CD4-positive, alpha-beta T cell (primary cell): ENCODE data around the gene IDH3B. TPM values are rescaled to one million over a fixed set of nuclear protein-coding genes. Genes with fewer than 3 reads are reported as not detected.

Experiments
- ATAC-seq: fragments of 200-7000 bp; cut with Tn5 transposase; one replicate; pipeline ENCODE4 v1.10.0; 2022; ENCODE audit warnings: mild to moderate bottlenecking; ENCODE audit not compliant: poor library complexity
- CTCF ChIA-PET: fragments of 350-600 bp; sonication (Branson Sonifier 250); formaldehyde crosslinking; loops from one replicate; lab custom pipeline; 2021; ENCODE audit warnings: antibody characterized with exemption, inconsistent platforms; lab: Charles Lee
- POLR2A ChIA-PET: fragments of 350-600 bp; sonication (Branson Sonifier 250); formaldehyde crosslinking; loops from one replicate; lab custom pipeline; 2021; ENCODE audit warnings: antibody characterized with exemption, inconsistent platforms; lab: Charles Lee
- DNase-seq, 14 experiments: peaks; one replicate each; pipeline ENCODE4 v3.0.0-alpha.2; 2013 to 2020; ENCODE audit warnings: mixed read lengths in 2 of 14
- H3K27ac ChIP-seq, 2 donors: one replicate each; pipeline versions ENCODE4 v1.5.1 to v1.7.0; 2013; ENCODE audit warnings: low read length in 2 of 2, low read depth in 1 of 2, mild to moderate bottlenecking in 1 of 2
- H3K27me3 ChIP-seq, 2 experiments: 1 replicate in 1 of 2; 2 replicates in 1 of 2; pipeline versions ENCODE4 v1.6.1 to v1.7.0; 2013; ENCODE audit warnings: low read length in 2 of 2, control low read depth in 1 of 2, mild to moderate bottlenecking in 1 of 2, moderate library complexity in 1 of 2; ENCODE audit not compliant: insufficient read depth in 2 of 2, control insufficient read depth in 1 of 2
- H3K36me3 ChIP-seq: one replicate; pipeline ENCODE4 v1.6.1; 2013; ENCODE audit warnings: low read length, control low read depth; ENCODE audit not compliant: insufficient read depth
- H3K4me1 ChIP-seq: one replicate; pipeline ENCODE4 v1.6.1; 2013; ENCODE audit warnings: low read length, control low read depth; ENCODE audit not compliant: insufficient read depth
- H3K4me3 ChIP-seq: one replicate; pipeline ENCODE4 v1.5.1; 2013; ENCODE audit warnings: mild to moderate bottlenecking, low read length, moderate library complexity
- H3K9me3 ChIP-seq, 2 experiments: 1 replicate in 1 of 2; 2 replicates in 1 of 2; pipeline versions ENCODE4 v1.6.1 to v1.7.0; 2013; ENCODE audit warnings: low read length in 2 of 2, mild to moderate bottlenecking in 2 of 2, control low read depth in 1 of 2, moderate library complexity in 1 of 2; ENCODE audit not compliant: control insufficient read depth in 1 of 2, insufficient read depth in 1 of 2
- H3K27ac Mint-ChIP-seq: one replicate; pipeline ENCODE4 v1.8.0; 2020; ENCODE audit warnings: mixed read lengths
- H3K27me3 Mint-ChIP-seq: one replicate; pipeline ENCODE4 v1.8.0; 2021; ENCODE audit warnings: mixed read lengths
- H3K36me3 Mint-ChIP-seq: one replicate; pipeline ENCODE4 v1.8.0; 2021; ENCODE audit warnings: low read depth, mixed read lengths
- H3K4me1 Mint-ChIP-seq: one replicate; pipeline ENCODE4 v1.8.0; 2021; ENCODE audit warnings: low read depth, mixed read lengths
- H3K4me3 Mint-ChIP-seq: one replicate; pipeline ENCODE4 v1.8.0; 2020; ENCODE audit warnings: mild to moderate bottlenecking, mixed read lengths
- H3K9me3 Mint-ChIP-seq: one replicate; pipeline ENCODE4 v1.8.0; 2020; ENCODE audit warnings: mixed read lengths
- intact Hi-C, 2 experiments: fragments of 100-400 bp; cut with DNase I in 1 of 2; cut with micrococcal nuclease in 1 of 2; formaldehyde crosslinking; loops; one replicate each; pipeline versions ENCODE4 v1.15.1 to v1.9.0; 2023 to 2025; cut with DNase I, micrococcal nuclease
- total RNA-seq, 174 experiments: library from RNA in 2 of 174; stranded (reverse) in 2 of 174; gene quantifications; one replicate each; pipeline ENCODE4 v1.2.3 and lab custom pipeline; 2021 to 2026
- TF ChIP-seq, protein P1 (sequence below): fragments of 200-600 bp; IDR thresholded peaks from one replicate; pipeline ENCODE4 v1.8.0; 2022; ENCODE audit warnings: antibody characterized with exemption, mild to moderate bottlenecking

The IDH3B gene
- total RNA-seq, 2 experiments from 2014 or later = 171 to 181 TPM

DNA sequence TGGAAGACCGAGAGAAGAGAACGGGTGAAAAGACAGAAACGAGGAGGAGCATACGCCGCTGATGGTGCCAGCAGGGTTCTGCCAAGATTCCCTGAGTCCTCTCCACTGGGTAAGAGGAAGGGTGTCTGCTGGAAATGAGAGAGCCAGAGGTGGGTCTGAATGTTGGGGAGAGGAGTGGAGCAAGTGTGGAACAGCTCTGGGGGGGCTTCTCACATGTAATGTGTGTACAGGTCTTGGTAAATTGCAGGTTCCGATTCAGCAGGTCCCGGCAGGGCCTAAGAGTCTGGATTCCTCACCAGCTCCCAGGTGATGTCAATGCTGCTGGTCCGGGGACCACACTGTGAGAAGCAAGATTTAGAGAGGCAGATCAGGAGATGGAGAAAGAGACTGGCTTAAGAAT, 27.1 kb upstream of the IDH3B start:
- Histone ChIP-seq H3K4me1 (peaks cover 31% of the 10 kb centered on the region), H3K27me3 (peaks cover 24 to 26% of the 10 kb centered on the region in 2 experiments), H3K36me3 (no peaks in the 10 kb centered on the region), H3K4me3 (no peak overlapping the region), H3K27ac (no peak overlapping the region), H3K9me3 (peaks cover 0 to 11% of the 10 kb centered on the region in 2 experiments)
- Mint-ChIP-seq H3K27me3 (peaks cover 50% of the 10 kb centered on the region), H3K36me3 (peaks cover 4% of the 10 kb centered on the region), H3K4me3 (peak overlapping the region; percentile 92), H3K4me1 (peaks cover 30% of the 10 kb centered on the region), H3K9me3 (no peaks in the 10 kb centered on the region), H3K27ac (peak overlapping the region; percentile 48)
- intact Hi-C loops = no loop called here
- ATAC-seq (no peak), DNase-seq (no peak)
- CTCF ChIA-PET = interaction anchor here (1.3 kb wide), 1 partner anchor 161 kb away, joined by 3 read pairs; no protein-coding TSS in a partner anchor
- TF ChIP-seq, protein P1, sequence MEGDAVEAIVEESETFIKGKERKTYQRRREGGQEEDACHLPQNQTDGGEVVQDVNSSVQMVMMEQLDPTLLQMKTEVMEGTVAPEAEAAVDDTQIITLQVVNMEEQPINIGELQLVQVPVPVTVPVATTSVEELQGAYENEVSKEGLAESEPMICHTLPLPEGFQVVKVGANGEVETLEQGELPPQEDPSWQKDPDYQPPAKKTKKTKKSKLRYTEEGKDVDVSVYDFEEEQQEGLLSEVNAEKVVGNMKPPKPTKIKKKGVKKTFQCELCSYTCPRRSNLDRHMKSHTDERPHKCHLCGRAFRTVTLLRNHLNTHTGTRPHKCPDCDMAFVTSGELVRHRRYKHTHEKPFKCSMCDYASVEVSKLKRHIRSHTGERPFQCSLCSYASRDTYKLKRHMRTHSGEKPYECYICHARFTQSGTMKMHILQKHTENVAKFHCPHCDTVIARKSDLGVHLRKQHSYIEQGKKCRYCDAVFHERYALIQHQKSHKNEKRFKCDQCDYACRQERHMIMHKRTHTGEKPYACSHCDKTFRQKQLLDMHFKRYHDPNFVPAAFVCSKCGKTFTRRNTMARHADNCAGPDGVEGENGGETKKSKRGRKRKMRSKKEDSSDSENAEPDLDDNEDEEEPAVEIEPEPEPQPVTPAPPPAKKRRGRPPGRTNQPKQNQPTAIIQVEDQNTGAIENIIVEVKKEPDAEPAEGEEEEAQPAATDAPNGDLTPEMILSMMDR = no peak
- POLR2A ChIA-PET = interaction anchor here (3.6 kb wide), 1 partner anchor 50 kb away, joined by 29 read pairs; no protein-coding TSS in a partner anchor

GRCh38 chr20:2690718-2691117, 26.7 kb upstream of the IDH3B start:
- TF ChIP-seq, protein P1 = no peak
- Histone ChIP-seq H3K9me3 (peaks cover 0 to 11% of the 10 kb centered on the region in 2 experiments), H3K4me1 (peaks cover 31% of the 10 kb centered on the region), H3K36me3 (no peaks in the 10 kb centered on the region), H3K27ac (no peak overlapping the region), H3K27me3 (peaks cover 21% of the 10 kb centered on the region in 2 experiments), H3K4me3 (no peak overlapping the region)
- no peaks in the 10 kb centered on the region for H3K9me3 Mint-ChIP-seq
- intact Hi-C loops = no loop called here
- peaks cover 30% of the 10 kb centered on the region for H3K4me1 Mint-ChIP-seq
- H3K27ac Mint-ChIP-seq = no peak overlapping the region
- H3K27me3 Mint-ChIP-seq = peaks cover 47% of the 10 kb centered on the region
- H3K4me3 Mint-ChIP-seq = peak overlapping the region; percentile 92
- CTCF ChIA-PET = no interaction called here
- POLR2A ChIA-PET = interaction anchor here (1.1 kb wide), 1 partner anchor 39 kb away, joined by 3 read pairs; no protein-coding TSS in a partner anchor
- peaks cover 4% of the 10 kb centered on the region for H3K36me3 Mint-ChIP-seq
- DNase-seq (no peak), ATAC-seq (no peak)

DNA sequence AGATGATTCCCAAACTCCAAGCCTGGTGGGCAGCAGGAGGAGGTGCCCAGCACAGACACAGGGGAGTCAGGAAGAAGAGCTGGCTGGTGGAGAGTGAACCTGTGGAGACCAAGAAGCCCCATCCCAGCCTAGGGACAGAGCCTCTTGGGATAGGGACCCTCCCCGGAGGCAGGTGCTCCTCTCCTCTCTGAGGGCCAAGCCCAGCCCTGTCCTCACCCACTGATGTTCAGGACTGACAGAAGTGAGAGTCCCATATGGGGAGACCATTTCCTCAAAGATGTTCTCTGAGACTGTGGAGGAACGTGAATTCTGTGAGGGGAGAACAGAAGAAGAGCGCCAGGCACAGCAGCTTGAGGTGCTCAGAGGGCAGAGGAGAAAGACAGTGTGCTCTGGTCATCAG, 26.2 kb upstream of the IDH3B start:
- Mint-ChIP-seq H3K27ac (no peak overlapping the region), H3K36me3 (peaks cover 4% of the 10 kb centered on the region), H3K4me3 (peak overlapping the region; percentile 92), H3K4me1 (peaks cover 30% of the 10 kb centered on the region), H3K9me3 (no peaks in the 10 kb centered on the region), H3K27me3 (peaks cover 46% of the 10 kb centered on the region)
- POLR2A ChIA-PET = interaction anchor here (1.1 kb wide), 1 partner anchor 39 kb away, joined by 3 read pairs; no protein-coding TSS in a partner anchor
- TF ChIP-seq, protein P1 = no peak
- no peak overlapping the region for H3K27ac ChIP-seq
- DNase-seq (no peak), ATAC-seq (no peak)
- CTCF ChIA-PET = no interaction called here
- H3K27me3 ChIP-seq = peaks cover 17% of the 10 kb centered on the region in 2 experiments
- intact Hi-C loops = no loop called here
- H3K9me3 ChIP-seq = peaks cover 0 to 11% of the 10 kb centered on the region in 2 experiments
- H3K36me3 ChIP-seq = no peaks in the 10 kb centered on the region
- peaks cover 31% of the 10 kb centered on the region for H3K4me1 ChIP-seq
- H3K4me3 ChIP-seq = no peak overlapping the region
